H1 (cell line): ENCODE measurements around the gene IFNA1.

Experiments used
- CTCF ChIP-seq, 3 experiments: IDR thresholded peaks; 1 replicate in 2 of 3; 2 replicates in 1 of 3; pipeline versions ENCODE4 v1.5.1 to v1.6.1; 2011; ENCODE audit warnings: low read length in 3 of 3, mild to moderate bottlenecking in 3 of 3, inconsistent platforms in 2 of 3, low read depth in 1 of 3, moderate library complexity in 1 of 3; ENCODE audit not compliant: insufficient read depth in 1 of 3; ENCODE audit errors: control extremely low read depth in 1 of 3
- EP300 ChIP-seq, 2 experiments: IDR thresholded peaks; 1 replicate in 1 of 2; 2 replicates in 1 of 2; pipeline ENCODE4 v1.6.1; 2011 to 2012; ENCODE audit warnings: low read depth in 2 of 2, low read length in 2 of 2, mild to moderate bottlenecking in 2 of 2, borderline replicate concordance in 1 of 2, inconsistent platforms in 1 of 2, moderate library complexity in 1 of 2
- EZH2 ChIP-seq: fragments of 200-600 bp; sonication (generic); IDR thresholded peaks from 2 replicates; pipeline ENCODE4 v1.7.1; 2012; ENCODE audit warnings: low read depth, mild to moderate bottlenecking, moderate library complexity, low read length, inconsistent platforms; ENCODE audit not compliant: severe bottlenecking
- HDAC2 ChIP-seq, 2 experiments: fragments of 300-600 bp in 1 of 2; sonication (generic) in 1 of 2; IDR thresholded peaks; 2 replicates each; pipeline ENCODE4 v1.6.1; 2011 to 2012; ENCODE audit warnings: low read depth in 2 of 2, low read length in 2 of 2, mild to moderate bottlenecking in 2 of 2, moderate library complexity in 2 of 2, borderline replicate concordance in 1 of 2, inconsistent platforms in 1 of 2
- PHF8 ChIP-seq: fragments of 200-600 bp; sonication (generic); conservative IDR thresholded peaks from 2 replicates; pipeline ENCODE4 v1.7.1; 2012; ENCODE audit warnings: low read depth, mild to moderate bottlenecking, inconsistent platforms, low read length, moderate library complexity
- POLR2A ChIP-seq, 2 experiments: IDR thresholded peaks; 1 replicate in 1 of 2; 2 replicates in 1 of 2; pipeline ENCODE4 v1.6.1; 2011; ENCODE audit warnings: low read depth in 2 of 2, low read length in 2 of 2, mild to moderate bottlenecking in 2 of 2; ENCODE audit errors: control extremely low read depth in 1 of 2
- POLR2AphosphoS5 ChIP-seq: IDR thresholded peaks from 2 replicates; pipeline ENCODE4 v1.6.1; 2011; ENCODE audit warnings: low read depth, low read length
- SP2 ChIP-seq: IDR thresholded peaks from 2 replicates; pipeline ENCODE4 v1.6.1; 2012; ENCODE audit warnings: mild to moderate bottlenecking, low read length, inconsistent platforms
- YY1 ChIP-seq: IDR thresholded peaks from 2 replicates; pipeline ENCODE4 v1.6.1; 2011; ENCODE audit warnings: low read depth, mild to moderate bottlenecking, low read length

- no peak for TF ChIP-seq PHF8
- no peak for TF ChIP-seq YY1
- TF ChIP-seq HDAC2 (IDR thresholded peaks at IDR 0.05; ENCODE audit: borderline replicate concordance in 1 of 2, low read depth in 2 of 2, low read length in 2 of 2), result no peak
- no peak for TF ChIP-seq EP300 (IDR thresholded peaks at IDR 0.05; ENCODE audit: borderline replicate concordance in 1 of 2, low read depth in 2 of 2, low read length in 2 of 2)
- no peak for TF ChIP-seq EZH2
- no peak for TF ChIP-seq POLR2AphosphoS5
- TF ChIP-seq POLR2A (IDR thresholded peaks at IDR 0.05; ENCODE audit: control extremely low read depth in 1 of 2, low read depth in 2 of 2, low read length in 2 of 2), result no peak
- TF ChIP-seq SP2, result no peak
- TF ChIP-seq CTCF (IDR thresholded peaks at IDR 0.05; ENCODE audit: control extremely low read depth in 1 of 3, insufficient read depth in 1 of 3, low read depth in 1 of 3, low read length in 3 of 3), result no peak
These were observed 11.0 kb upstream of the IFNA1 start for GRCh38 chr9:21429191-21429590.
